Adipocyte (in vitro differentiated cells): ENCODE measurements around the gene XYLT2.
"Not testable (repeated sequence)": the region's sequence is repeated elsewhere in the genome, so short reads cannot be mapped to it uniquely, and the experiment has no call there.

ENCODE experiments used
- DNase-seq: peaks from one replicate; pipeline ENCODE4 v3.0.0-alpha.2; 2015; ENCODE audit warnings: low read depth
- H3K27me3 ChIP-seq: replicated peaks from 2 replicates; pipeline ENCODE4 v1.7.0; 2013; ENCODE audit warnings: mild to moderate bottlenecking, low read length, moderate library complexity; ENCODE audit not compliant: control insufficient read depth, insufficient read depth
- H3K36me3 ChIP-seq: 2 replicates; pipeline ENCODE4 v1.7.0; 2013; ENCODE audit warnings: low read length, mild to moderate bottlenecking, moderate library complexity; ENCODE audit not compliant: control insufficient read depth, insufficient read depth, severe bottlenecking
- H3K4me1 ChIP-seq: 2 replicates; pipeline ENCODE4 v1.7.0; 2013; ENCODE audit warnings: mild to moderate bottlenecking, low read length, moderate library complexity; ENCODE audit not compliant: control insufficient read depth, insufficient read depth
- H3K4me3 ChIP-seq: 2 replicates; pipeline ENCODE4 v1.7.0; 2013; ENCODE audit warnings: mild to moderate bottlenecking, low read length, moderate library complexity
- H3K9ac ChIP-seq: 2 replicates; pipeline ENCODE4 v1.7.0; 2013; ENCODE audit warnings: mild to moderate bottlenecking, low read length, moderate library complexity
- H3K9me3 ChIP-seq: 2 replicates; pipeline ENCODE4 v1.7.0; 2013; ENCODE audit warnings: mild to moderate bottlenecking, low read length, moderate library complexity; ENCODE audit not compliant: control insufficient read depth

XYLT2 gene

DNA sequence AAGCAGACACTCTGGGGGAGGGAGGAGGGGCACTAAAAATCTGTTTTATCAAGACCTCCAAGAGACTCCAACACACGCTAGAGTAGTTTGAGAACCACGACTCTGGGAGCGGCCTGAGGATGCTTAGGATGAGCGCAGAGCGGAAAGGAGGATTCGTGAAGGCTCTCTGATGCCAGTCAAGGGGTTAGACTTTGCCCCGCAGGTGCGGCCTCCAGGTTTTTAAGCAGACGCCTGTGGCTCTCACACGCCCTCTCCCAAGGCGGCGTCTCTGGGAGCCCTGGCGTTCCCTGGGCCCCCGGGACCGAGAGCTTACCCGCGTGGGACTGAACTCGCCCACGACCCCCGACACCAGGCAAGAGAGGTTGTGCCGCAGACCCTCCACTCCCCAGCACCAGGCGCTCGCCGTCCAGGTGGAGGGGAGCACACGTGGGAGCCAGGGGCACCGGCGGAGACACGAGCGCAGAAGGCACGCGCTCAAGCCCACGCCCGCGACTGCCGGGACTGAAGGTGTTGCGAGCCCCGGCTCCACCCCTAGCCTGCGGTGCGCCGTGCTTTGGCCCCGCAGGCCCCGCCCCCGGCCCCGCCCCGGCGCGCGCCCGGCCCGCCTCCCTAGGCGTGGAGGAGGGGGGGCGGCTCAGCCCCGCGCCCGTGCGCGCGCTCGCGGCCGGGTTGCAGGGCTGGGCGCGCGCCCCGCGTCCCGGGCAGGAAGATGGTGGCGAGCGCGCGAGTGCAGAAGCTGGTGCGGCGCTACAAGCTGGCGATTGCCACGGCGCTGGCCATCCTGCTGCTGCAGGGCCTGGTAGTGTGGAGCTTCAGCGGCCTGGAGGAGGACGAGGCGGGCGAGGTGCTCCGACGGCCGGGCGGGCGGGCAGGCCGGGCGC is at the start of gene XYLT2:
Gene XYLT2 (plus strand): TSS at position 695 of the 881 bp plus-strand sequence. CDS start 15 bp downstream, at position 710.
- H3K9ac ChIP-seq = peak within 1 kb of the TSS; percentile 92
- peak; percentile 94 for DNase-seq
- H3K36me3 ChIP-seq = no peaks in the 10 kb centered on the region
- peak within 1 kb of the TSS; percentile 95 for H3K4me3 ChIP-seq
- peaks cover 17% of the 10 kb centered on the region for H3K4me1 ChIP-seq
- H3K27me3 ChIP-seq = no peaks in the 10 kb centered on the region
- H3K9me3 ChIP-seq = no peaks in the 10 kb centered on the region

GRCh38 chr17:50297407-50297865 is 48.5 kb upstream of the XYLT2 start:
- DNase-seq = peak; percentile 83
- H3K9ac ChIP-seq = no peak overlapping the region
- no peaks in the 10 kb centered on the region for H3K36me3 ChIP-seq
- H3K4me3 ChIP-seq = no peak overlapping the region
- H3K27me3 ChIP-seq = no peaks in the 10 kb centered on the region
- no peaks in the 10 kb centered on the region for H3K9me3 ChIP-seq
- no peaks in the 10 kb centered on the region for H3K4me1 ChIP-seq

- DNase-seq = no peak
- Histone ChIP-seq H3K27me3 (no peaks in the 10 kb centered on the region), H3K36me3 (no peaks in the 10 kb centered on the region), H3K4me3 (no peak overlapping the region), H3K9ac (no peak overlapping the region), H3K4me1 (no peaks in the 10 kb centered on the region), H3K9me3 (no peaks in the 10 kb centered on the region)
Observed at GRCh38 chr17:50298018-50298417, 47.9 kb upstream of the XYLT2 start.

DNA sequence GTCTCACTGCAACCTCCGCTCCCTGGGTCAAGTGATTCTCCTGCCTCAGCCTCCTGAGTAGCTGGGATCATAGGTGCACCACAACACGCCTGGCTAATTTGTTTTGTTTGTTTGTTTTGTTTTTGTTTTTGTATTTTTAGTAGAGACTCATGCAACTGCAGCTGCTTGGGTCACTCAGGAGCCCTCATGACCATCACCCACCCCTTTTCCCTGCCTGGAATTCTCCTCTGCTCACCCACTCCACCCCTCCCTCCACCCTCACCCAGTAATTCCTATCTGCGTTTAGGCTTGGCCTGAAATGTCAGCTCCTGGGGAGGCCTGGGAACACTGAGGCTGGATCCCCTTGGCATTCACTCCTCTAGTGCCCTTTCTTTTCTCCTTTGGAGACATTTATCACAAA is 46.1 kb upstream of the XYLT2 start:
- H3K36me3 ChIP-seq = no peaks in the 10 kb centered on the region
- no peak overlapping the region for H3K9ac ChIP-seq
- peaks cover 6% of the 10 kb centered on the region for H3K4me1 ChIP-seq
- no peaks in the 10 kb centered on the region for H3K9me3 ChIP-seq
- no peaks in the 10 kb centered on the region for H3K27me3 ChIP-seq
- no peak overlapping the region for H3K4me3 ChIP-seq
- no peak for DNase-seq

- H3K4me3 ChIP-seq, DNase-seq, H3K9me3 ChIP-seq, H3K36me3 ChIP-seq, H3K27me3 ChIP-seq, H3K9ac ChIP-seq: not testable (repeated sequence)
- H3K4me1 ChIP-seq = peaks cover 13% of the 10 kb centered on the region
Observed at GRCh38 chr17:50300824-50301223, 45.1 kb upstream of the XYLT2 start.

DNA sequence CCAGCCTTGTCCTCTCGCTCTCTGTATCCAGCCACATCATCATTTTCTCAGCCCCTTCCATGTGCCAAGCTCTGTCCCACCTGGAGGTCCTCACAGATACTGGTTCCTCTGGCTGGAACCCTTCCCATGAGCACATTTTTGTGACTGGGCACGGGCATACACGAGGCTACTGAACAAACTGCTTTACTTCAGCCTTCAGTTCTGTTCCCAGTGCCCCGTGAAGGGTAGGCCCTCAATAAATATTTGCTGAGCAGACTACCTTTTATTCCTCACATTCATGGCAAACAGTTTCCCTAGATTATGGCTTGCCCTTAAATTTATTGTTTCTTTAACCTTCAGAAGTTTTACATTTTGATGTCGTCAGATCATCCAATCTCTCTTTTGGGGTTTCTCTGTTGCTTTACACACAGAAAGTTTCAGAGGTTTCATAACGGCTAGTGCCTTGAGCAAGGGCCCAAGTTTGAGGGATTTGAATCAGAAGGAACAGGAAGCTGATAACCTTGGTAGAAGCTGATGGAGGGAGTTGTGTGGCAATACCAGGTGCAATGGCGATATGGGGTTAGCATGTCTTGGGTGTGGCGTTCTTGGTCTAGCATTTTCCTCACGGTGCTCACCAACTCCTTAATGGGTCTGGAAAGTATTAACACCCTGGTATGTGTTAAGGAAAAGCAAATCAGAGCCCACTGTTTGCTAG is 43.9 kb upstream of the XYLT2 start:
- Histone ChIP-seq H3K27me3 (no peaks in the 10 kb centered on the region), H3K36me3 (no peaks in the 10 kb centered on the region), H3K4me3 (no peak overlapping the region), H3K9ac (no peak overlapping the region), H3K4me1 (peaks cover 13% of the 10 kb centered on the region), H3K9me3 (no peaks in the 10 kb centered on the region)
- DNase-seq = no peak

DNA sequence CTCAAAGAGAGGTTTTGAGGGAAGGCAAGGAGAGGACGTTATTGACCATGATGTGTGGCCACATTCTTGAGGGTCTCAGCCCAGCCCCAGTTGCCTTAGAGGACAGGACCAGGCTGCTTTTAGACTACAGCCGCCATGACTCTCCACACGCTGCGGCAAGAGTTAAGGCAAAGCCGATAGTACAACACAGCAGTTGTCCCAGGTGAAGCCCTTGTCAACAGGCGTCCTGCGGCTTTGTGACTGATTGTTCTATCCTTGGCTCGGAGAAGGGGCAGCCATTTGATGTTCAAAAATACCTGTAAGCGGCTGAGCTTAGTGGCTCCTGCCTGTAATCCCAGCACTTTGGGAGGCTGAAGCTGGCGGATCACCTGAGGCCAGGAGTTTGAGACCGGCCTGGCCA is 42.9 kb upstream of the XYLT2 start:
- H3K27me3 ChIP-seq = no peaks in the 10 kb centered on the region
- H3K4me1 ChIP-seq = peaks cover 13% of the 10 kb centered on the region
- H3K9me3 ChIP-seq = no peaks in the 10 kb centered on the region
- no peak overlapping the region for H3K4me3 ChIP-seq
- no peaks in the 10 kb centered on the region for H3K36me3 ChIP-seq
- no peak for DNase-seq
- no peak overlapping the region for H3K9ac ChIP-seq

- peaks cover 13% of the 10 kb centered on the region for H3K4me1 ChIP-seq
- DNase-seq = no peak
- H3K9ac ChIP-seq = no peak overlapping the region
- no peaks in the 10 kb centered on the region for H3K36me3 ChIP-seq
- no peaks in the 10 kb centered on the region for H3K27me3 ChIP-seq
- H3K9me3 ChIP-seq = no peaks in the 10 kb centered on the region
- H3K4me3 ChIP-seq = no peak overlapping the region
Observed at GRCh38 chr17:50303596-50303995, 42.3 kb upstream of the XYLT2 start.

DNA sequence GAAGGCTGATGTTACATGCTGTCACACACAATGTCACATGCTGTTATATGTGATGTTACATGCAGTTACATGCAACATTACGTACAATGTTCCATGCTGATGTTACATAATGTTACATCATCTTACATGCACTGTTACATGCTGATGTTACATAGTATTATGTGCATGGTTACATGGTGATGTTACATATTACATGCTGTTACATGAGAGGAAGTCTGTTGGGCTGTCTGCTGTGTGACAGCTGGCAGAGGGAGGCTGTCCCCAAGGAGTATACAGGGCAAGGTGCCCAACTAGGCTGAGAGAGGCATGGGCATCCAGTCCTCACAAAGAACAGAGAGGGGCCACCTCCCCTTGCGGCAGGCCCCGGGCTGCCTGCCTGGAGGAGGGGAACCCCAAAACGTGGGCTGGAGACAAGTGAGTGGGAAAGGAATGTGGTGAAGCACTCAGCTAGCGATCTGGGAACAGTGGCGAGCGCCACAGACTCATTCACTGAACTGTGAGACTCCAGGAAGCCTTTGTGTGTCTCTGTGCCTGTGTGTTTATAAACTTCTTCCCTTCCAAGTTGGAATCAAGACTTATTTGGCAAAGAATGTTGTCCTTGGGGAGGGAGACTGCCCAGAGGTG is 41.0 kb upstream of the XYLT2 start:
- H3K36me3 ChIP-seq = no peaks in the 10 kb centered on the region
- H3K9ac ChIP-seq = no peak overlapping the region
- H3K4me3 ChIP-seq = peak overlapping the region; percentile 4
- H3K27me3 ChIP-seq = no peaks in the 10 kb centered on the region
- H3K4me1 ChIP-seq = peaks cover 16% of the 10 kb centered on the region
- DNase-seq = peak; percentile 12
- H3K9me3 ChIP-seq = no peaks in the 10 kb centered on the region

DNA sequence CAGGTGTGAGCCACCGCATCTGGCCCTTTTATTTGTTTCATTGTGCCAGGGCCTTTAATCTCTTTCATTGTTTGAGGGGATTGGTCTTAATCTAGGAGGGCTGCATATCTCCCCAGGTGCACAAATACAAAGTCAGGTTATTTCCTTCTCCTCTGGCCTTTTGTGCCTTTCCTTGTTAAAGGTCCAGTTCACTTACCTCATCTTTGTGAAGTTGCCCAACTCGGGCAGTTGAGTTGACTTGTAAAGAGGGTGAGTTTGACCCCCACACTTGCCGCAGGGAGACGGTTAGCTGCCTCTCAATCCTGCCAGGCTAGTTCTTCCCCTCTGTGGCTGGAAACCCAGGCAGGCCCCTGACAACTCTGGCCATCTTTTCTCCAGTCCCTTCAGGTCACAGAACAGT is 38.3 kb upstream of the XYLT2 start:
- H3K36me3 ChIP-seq = no peaks in the 10 kb centered on the region
- peaks cover 5% of the 10 kb centered on the region for H3K27me3 ChIP-seq
- H3K4me3 ChIP-seq = no peak overlapping the region
- peaks cover 25% of the 10 kb centered on the region for H3K4me1 ChIP-seq
- DNase-seq = no peak
- H3K9ac ChIP-seq = no peak overlapping the region
- H3K9me3 ChIP-seq = no peaks in the 10 kb centered on the region

DNA sequence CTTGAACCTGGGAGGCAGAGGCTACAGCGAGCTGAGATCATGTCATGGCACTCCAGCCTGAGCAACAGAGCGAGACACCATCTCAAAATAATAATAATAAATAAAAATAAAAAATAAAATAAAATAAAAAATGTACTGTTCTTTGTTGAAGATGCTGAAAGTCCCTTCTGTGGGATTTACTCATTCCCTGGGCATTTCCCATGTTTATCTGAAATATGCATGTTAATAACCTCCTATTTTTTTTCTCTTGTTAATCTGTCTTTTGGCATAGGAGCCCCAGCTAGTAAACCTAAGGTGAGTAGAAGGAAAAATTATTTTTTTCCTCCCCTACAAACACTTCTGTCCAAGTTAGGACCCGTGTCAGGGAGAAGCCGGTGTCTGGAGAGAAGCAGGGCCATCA is 37.3 kb upstream of the XYLT2 start:
- Histone ChIP-seq H3K4me3 (no peak overlapping the region), H3K9me3 (no peaks in the 10 kb centered on the region), H3K9ac (no peak overlapping the region), H3K36me3 (no peaks in the 10 kb centered on the region), H3K4me1 (peaks cover 25% of the 10 kb centered on the region), H3K27me3 (peaks cover 5% of the 10 kb centered on the region)
- DNase-seq = no peak
